B cell (primary cell): ENCODE results near the gene NID1.

Experiments
- EZH2 ChIP-seq: IDR thresholded peaks from 2 replicates; pipeline ENCODE4 v1.6.1; 2012; ENCODE audit warnings: borderline replicate concordance, low read depth, mild to moderate bottlenecking, moderate library complexity, low read length; ENCODE audit not compliant: insufficient read depth, poor library complexity, severe bottlenecking
- TF ChIP-seq, protein P1 (sequence below): fragments of 200-600 bp; IDR thresholded peaks from one replicate; pipeline ENCODE4 v1.8.0; 2022; ENCODE audit warnings: antibody characterized with exemption, mild to moderate bottlenecking

DNA sequence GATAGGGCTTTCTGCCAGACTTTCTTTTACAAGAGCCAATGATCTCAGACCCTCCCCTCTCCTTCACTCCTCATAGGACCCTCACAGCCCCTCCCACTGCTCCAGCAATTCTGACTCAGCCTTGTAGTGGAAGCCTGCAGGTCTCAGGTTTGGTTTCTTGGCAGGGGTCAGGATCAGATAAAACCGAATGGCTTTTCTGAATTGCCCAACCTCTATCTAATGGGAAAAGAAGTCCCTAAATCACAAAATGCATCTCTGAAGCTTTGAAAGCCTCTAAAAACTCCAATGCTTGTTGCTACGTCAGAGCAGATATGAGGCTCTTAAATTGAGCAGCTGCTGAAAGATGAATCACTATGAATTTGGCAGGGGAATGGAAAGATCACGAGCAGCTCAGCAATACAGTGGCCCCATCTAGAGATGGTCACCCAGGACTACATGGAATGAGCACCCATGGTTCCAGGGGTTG is 74.5 kb downstream of the NID1 start:
- TF ChIP-seq, protein P1, sequence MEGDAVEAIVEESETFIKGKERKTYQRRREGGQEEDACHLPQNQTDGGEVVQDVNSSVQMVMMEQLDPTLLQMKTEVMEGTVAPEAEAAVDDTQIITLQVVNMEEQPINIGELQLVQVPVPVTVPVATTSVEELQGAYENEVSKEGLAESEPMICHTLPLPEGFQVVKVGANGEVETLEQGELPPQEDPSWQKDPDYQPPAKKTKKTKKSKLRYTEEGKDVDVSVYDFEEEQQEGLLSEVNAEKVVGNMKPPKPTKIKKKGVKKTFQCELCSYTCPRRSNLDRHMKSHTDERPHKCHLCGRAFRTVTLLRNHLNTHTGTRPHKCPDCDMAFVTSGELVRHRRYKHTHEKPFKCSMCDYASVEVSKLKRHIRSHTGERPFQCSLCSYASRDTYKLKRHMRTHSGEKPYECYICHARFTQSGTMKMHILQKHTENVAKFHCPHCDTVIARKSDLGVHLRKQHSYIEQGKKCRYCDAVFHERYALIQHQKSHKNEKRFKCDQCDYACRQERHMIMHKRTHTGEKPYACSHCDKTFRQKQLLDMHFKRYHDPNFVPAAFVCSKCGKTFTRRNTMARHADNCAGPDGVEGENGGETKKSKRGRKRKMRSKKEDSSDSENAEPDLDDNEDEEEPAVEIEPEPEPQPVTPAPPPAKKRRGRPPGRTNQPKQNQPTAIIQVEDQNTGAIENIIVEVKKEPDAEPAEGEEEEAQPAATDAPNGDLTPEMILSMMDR: no peak
- no peak for TF ChIP-seq EZH2
